H1 (cell line): ENCODE results near the gene ZAR1. TPM values are rescaled to one million over a fixed set of nuclear protein-coding genes. Genes with fewer than 3 reads are reported as not detected.

ENCODE experiments used
- CTCF ChIA-PET: fragments of 300-600 bp; sonication (Branson Sonifier 250); formaldehyde crosslinking; loops from one replicate; lab custom pipeline; 2021; ENCODE audit not compliant: partially characterized antibody; lab: Charles Lee
- POLR2A ChIA-PET: fragments of 300-600 bp; sonication (Branson Sonifier 250); formaldehyde crosslinking; loops from one replicate; lab custom pipeline; 2021; ENCODE audit warnings: inconsistent platforms; ENCODE audit not compliant: partially characterized antibody; lab: Charles Lee
- DNase-seq, 2 experiments: peaks; one replicate each; pipeline versions ENCODE4 v3.0.0 to v3.0.0-alpha.2; 2010 to 2022; ENCODE audit warnings: low spot score in 2 of 2, low read depth in 1 of 2, mixed read lengths in 1 of 2
- FAIRE-seq: peaks from 2 replicates; lab custom pipeline; 2011; peaks lifted over from hg19 to GRCh38; lab: Jason Lieb, UNC
- H2AFZ ChIP-seq: 2 replicates; pipeline ENCODE4 v1.8.1; 2012; ENCODE audit warnings: low read length, inconsistent platforms
- H2AK5ac ChIP-seq: 2 replicates; pipeline ENCODE4 v1.6.1; 2013; ENCODE audit warnings: low read depth, low read length
- H2BK120ac ChIP-seq: replicated peaks from 2 replicates; pipeline ENCODE3; 2013; ENCODE audit warnings: low read depth, low read length, inconsistent platforms
- H2BK12ac ChIP-seq: 2 replicates; pipeline ENCODE4 v1.6.1; 2013; ENCODE audit warnings: low read depth, low read length
- H2BK15ac ChIP-seq: 2 replicates; pipeline ENCODE4 v1.6.1; 2013; ENCODE audit warnings: low read length
- H2BK20ac ChIP-seq: 2 replicates; pipeline ENCODE4 v1.6.1; 2013; ENCODE audit warnings: low read length
- H2BK5ac ChIP-seq: 2 replicates; pipeline ENCODE4 v1.6.1; 2013; ENCODE audit warnings: low read depth, low read length
- H3K14ac ChIP-seq: 2 replicates; pipeline ENCODE4 v1.6.1; 2013; ENCODE audit warnings: inconsistent platforms; ENCODE audit not compliant: insufficient read length
- H3K18ac ChIP-seq: 2 replicates; pipeline ENCODE4 v1.6.1; 2013; ENCODE audit warnings: low read length; ENCODE audit errors: extremely low read depth
- H3K23ac ChIP-seq: 2 replicates; pipeline ENCODE4 v1.6.1; 2013; ENCODE audit warnings: inconsistent platforms; ENCODE audit not compliant: insufficient read length
- H3K23me2 ChIP-seq: 2 replicates; pipeline ENCODE4 v1.6.1; 2013; ENCODE audit warnings: low read depth, low read length
- H3K27ac ChIP-seq: 2 replicates; pipeline ENCODE4 v1.6.1; 2011; ENCODE audit warnings: low read depth, low read length, inconsistent platforms
- H3K27me3 ChIP-seq, 4 experiments: replicated peaks in 1 of 4; 1 replicate in 1 of 4; 2 replicates in 3 of 4; pipeline versions ENCODE4 v1.6.1 to v1.8.1; 2011 to 2013; ENCODE audit warnings: low read length in 3 of 4, mild to moderate bottlenecking in 3 of 4, inconsistent platforms in 2 of 4, mixed read lengths in 2 of 4, moderate library complexity in 1 of 4; ENCODE audit not compliant: control insufficient read depth in 3 of 4, insufficient read depth in 3 of 4; ENCODE audit errors: extremely low read depth in 1 of 4
- H3K36me3 ChIP-seq, 4 experiments: 2 replicates each; pipeline versions ENCODE4 v1.6.1 to v1.8.1; 2011 to 2013; ENCODE audit warnings: mild to moderate bottlenecking in 4 of 4, low read length in 3 of 4, moderate library complexity in 2 of 4, control low read depth in 1 of 4, inconsistent platforms in 1 of 4; ENCODE audit not compliant: insufficient read depth in 4 of 4, control insufficient read depth in 2 of 4
- H3K4ac ChIP-seq: replicated peaks from 2 replicates; pipeline ENCODE3; 2013; ENCODE audit warnings: low read length, low read depth, mixed read lengths, inconsistent platforms; ENCODE audit not compliant: insufficient read length
- H3K4me1 ChIP-seq, 4 experiments: replicated peaks in 1 of 4; 1 replicate in 1 of 4; 2 replicates in 3 of 4; pipeline versions ENCODE4 v1.6.1 to v1.8.1; 2011 to 2013; ENCODE audit warnings: low read length in 3 of 4, inconsistent platforms in 2 of 4, mixed read lengths in 1 of 4; ENCODE audit not compliant: insufficient read depth in 4 of 4, control insufficient read depth in 3 of 4
- H3K4me2 ChIP-seq, 2 experiments: 2 replicates each; pipeline versions ENCODE4 v1.6.1 to v1.8.1; 2011 to 2013; ENCODE audit warnings: low read depth in 2 of 2, low read length in 2 of 2, control low read depth in 1 of 2, inconsistent platforms in 1 of 2, mild to moderate bottlenecking in 1 of 2; ENCODE audit not compliant: insufficient read depth in 1 of 2
- H3K4me3 ChIP-seq, 4 experiments: fragments of 200-600, 300-600 bp in 1 of 4; sonication (generic), shearing (Covaris generic), sonication (Bioruptor Twin) in 1 of 4; 2 replicates each; pipeline versions ENCODE4 v1.5.1 to v1.8.1; 2011 to 2016; ENCODE audit warnings: low read length in 4 of 4, low read depth in 3 of 4, control low read depth in 2 of 4, inconsistent platforms in 2 of 4, mild to moderate bottlenecking in 2 of 4, mixed read lengths in 1 of 4, moderate library complexity in 1 of 4; ENCODE audit not compliant: insufficient read depth in 2 of 4; ENCODE audit errors: extremely low read depth in 1 of 4
- H3K56ac ChIP-seq: replicated peaks from 2 replicates; pipeline ENCODE3; 2013; ENCODE audit warnings: low read depth, mild to moderate bottlenecking, mixed read lengths, low read length, inconsistent platforms; ENCODE audit not compliant: insufficient read length
- H3K79me1 ChIP-seq: 2 replicates; pipeline ENCODE4 v1.6.1; 2013; ENCODE audit warnings: low read depth, low read length, control low read depth
- H3K79me2 ChIP-seq, 2 experiments: 2 replicates each; pipeline versions ENCODE4 v1.6.1 to v1.8.1; 2012 to 2013; ENCODE audit warnings: low read length in 2 of 2, mild to moderate bottlenecking in 2 of 2, inconsistent platforms in 1 of 2; ENCODE audit not compliant: insufficient read depth in 2 of 2, control insufficient read depth in 1 of 2
- H3K9ac ChIP-seq, 4 experiments: replicated peaks in 1 of 4; 1 replicate in 1 of 4; 2 replicates in 3 of 4; pipeline versions ENCODE4 v1.6.1 to v1.8.1; 2011 to 2013; ENCODE audit warnings: low read depth in 3 of 4, low read length in 3 of 4, control low read depth in 2 of 4, mild to moderate bottlenecking in 2 of 4, moderate library complexity in 2 of 4, inconsistent platforms in 1 of 4; ENCODE audit errors: extremely low read depth in 1 of 4
- H3K9me3 ChIP-seq, 2 experiments: 2 replicates each; pipeline versions ENCODE4 v1.6.1 to v1.8.1; 2012 to 2013; ENCODE audit warnings: mild to moderate bottlenecking in 2 of 2, moderate library complexity in 2 of 2, control low read depth in 1 of 2, inconsistent platforms in 1 of 2, low read depth in 1 of 2, low read length in 1 of 2, mixed read lengths in 1 of 2; ENCODE audit not compliant: insufficient read depth in 2 of 2
- H4K20me1 ChIP-seq, 2 experiments: replicated peaks in 1 of 2; 2 replicates each; pipeline versions ENCODE3 to v1.8.1; 2011 to 2013; ENCODE audit warnings: inconsistent platforms in 2 of 2, low read length in 2 of 2, mild to moderate bottlenecking in 1 of 2; ENCODE audit not compliant: insufficient read depth in 2 of 2, control insufficient read depth in 1 of 2
- H4K5ac ChIP-seq: 2 replicates; pipeline ENCODE4 v1.6.1; 2013; ENCODE audit warnings: low read length, low read depth, mixed read lengths, inconsistent platforms; ENCODE audit not compliant: insufficient read length
- H4K8ac ChIP-seq: 2 replicates; pipeline ENCODE4 v1.8.0; 2013; ENCODE audit warnings: mild to moderate bottlenecking, moderate library complexity, low read length, inconsistent platforms; ENCODE audit not compliant: insufficient read depth; ENCODE audit errors: extremely low read depth
- H4K91ac ChIP-seq: replicated peaks from 2 replicates; pipeline ENCODE3; 2013; ENCODE audit warnings: low read length, mixed read lengths, inconsistent platforms; ENCODE audit not compliant: insufficient read length
- CBX5 ChIP-seq: fragments of 300-800, 300-1000 bp; sonication (generic); IDR thresholded peaks from 2 replicates; pipeline ENCODE4 v1.7.1; 2016; ENCODE audit warnings: antibody characterized with exemption, low read length, low read depth
- CBX8 ChIP-seq: fragments of 300-800, 300-1000 bp; sonication (generic); IDR thresholded peaks from 2 replicates; pipeline ENCODE4 v1.7.1; 2016; ENCODE audit warnings: low read depth, low read length, borderline replicate concordance
- CHD1 ChIP-seq: IDR thresholded peaks from 2 replicates; pipeline ENCODE4 v1.6.1; 2012; ENCODE audit warnings: low read depth, low read length, improper control_type of control experiment
- HDAC6 ChIP-seq: IDR thresholded peaks from one replicate; pipeline ENCODE4 v1.7.1; 2012; ENCODE audit warnings: low read depth, mild to moderate bottlenecking, inconsistent platforms, low read length, moderate library complexity
- KDM1A ChIP-seq: fragments of 200-600, 300-600 bp; sonication (generic); IDR thresholded peaks from 2 replicates; pipeline ENCODE4 v1.7.1; 2016; ENCODE audit warnings: mild to moderate bottlenecking, low read length, borderline replicate concordance
- WGBS, 2 experiments: shearing (Covaris generic) in 1 of 2; methylation state at CpG; one replicate each; pipeline versions ENCODE4 v1.1.6 to v1.1.7; 2013 to 2015; ENCODE audit warnings: low lambda C conversion rate in 2 of 2, mixed read lengths in 2 of 2, inconsistent platforms in 1 of 2, low coverage in 1 of 2, missing lambda C conversion rate in 1 of 2; ENCODE audit not compliant: insufficient replicate concordance in 2 of 2, insufficient coverage in 1 of 2, insufficient read length in 1 of 2; ENCODE audit errors: extremely low coverage in 1 of 2, missing lambda C conversion rate in 1 of 2; 5-methylcytosine and 5-hydroxymethylcytosine counted together
- polyA plus RNA-seq, 7 experiments: library from polyadenylated mRNA; depleted of rRNA in 3 of 7; stranded (reverse) in 5 of 7; unstranded in 2 of 7; fragments of >200 nt in 5 of 7; fragments of 200-250 nt in 2 of 7; gene quantifications; 1 replicate in 5 of 7; 2 replicates in 1 of 7; 4 replicates in 1 of 7; pipeline versions ENCODE4 v1.2.1 to v1.2.3, GENCODE V29; 2011 to 2013; ENCODE audit warnings: missing spikeins in 2 of 7, mixed read lengths in 2 of 7
- total RNA-seq: library from RNA; stranded (reverse); fragmentation: NEBNext Ultra II Directional; extraction: Animal tissue kit (Norgen Biotek cat#: 25700); gene quantifications from 2 replicates; pipeline ENCODE4 v1.2.1, GENCODE V29; 2021

The ZAR1 gene
- total and polyA plus RNA-seq, 2 of the 8 experiments (the other 6 are each of a cell fraction or from before 2014, with no cell fraction given), result 0.33 to 0.78 TPM

DNA sequence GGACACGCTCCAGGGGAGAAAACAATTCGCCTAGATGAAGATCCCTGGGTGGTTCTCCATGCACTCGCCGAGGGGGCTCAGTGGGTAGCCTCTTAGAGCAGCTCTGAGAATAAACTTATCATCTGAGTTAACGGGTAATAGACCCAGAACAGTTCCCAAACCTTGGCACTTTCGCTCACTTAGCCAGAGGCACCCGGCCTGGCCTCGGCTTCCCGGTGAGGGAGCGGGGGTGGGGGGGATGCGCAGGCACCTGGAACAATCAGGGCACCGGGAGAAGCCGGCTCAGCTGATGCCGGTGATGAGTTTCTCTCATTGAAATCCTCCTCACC lies 405 bp upstream of the ZAR1 start:
- DNase-seq (peak in 1 of 2 experiments; percentile 59), FAIRE-seq (no peak)
- 8% methylated on average over 14 of the region's 14 CpGs; no CpG with 5 or more reads in 1 of the 2 experiments for WGBS, 2 experiments
- Histone ChIP-seq H4K8ac (0 out of 2 replicates have a peak overlapping the region, but pooled peaks have one; percentile 92), H3K23ac (no peak overlapping the region), H3K79me2 (no peaks in the 10 kb centered on the region), H3K4me1 (peaks cover 0 to 3% (median under 1%) of the 10 kb centered on the region in 4 experiments; a peak in 5 of 7 replicates), H3K23me2 (peaks cover 3% of the 10 kb centered on the region; the same call in 1 of the 2 replicates), H3K4me3 (peak overlapping the region; percentile 22 to 72 (median 48)), H3K56ac (no peak overlapping the region), H3K4me2 (peak overlapping the region; percentile 54 to 79), H2BK120ac (no peak overlapping the region), H3K79me1 (no peaks in the 10 kb centered on the region), H2AFZ (peak overlapping the region; percentile 57; the same call in 1 of the 2 replicates), H3K27ac (no peak overlapping the region), H4K5ac (no peak overlapping the region), H3K9ac (no peak overlapping the region), H2BK5ac (no peak overlapping the region), H2AK5ac (no peak overlapping the region), H2BK15ac (no peak overlapping the region), H3K9me3 (no peaks in the 10 kb centered on the region), H3K27me3 (peaks cover 22 to 54% (median 43%) of the 10 kb centered on the region in 4 experiments), H2BK20ac (no peak overlapping the region), H4K91ac (no peak overlapping the region), H3K36me3 (peaks cover 0 to 8% (median 0%) of the 10 kb centered on the region in 4 experiments; a peak in 1 of 8 replicates), H3K4ac (no peak overlapping the region), H4K20me1 (no peaks in the 10 kb centered on the region), H3K14ac (no peak overlapping the region), H2BK12ac (no peak overlapping the region), H3K18ac (no peak overlapping the region)
- POLR2A ChIA-PET, result no interaction called here
- TF ChIP-seq CHD1 (no peak), CBX5 (no peak), CBX8 (no peak), KDM1A (peak; percentile 55; the same call in 1 of the 2 replicates), HDAC6 (no peak)
- CTCF ChIA-PET, result interaction anchor here (0.7 kb wide), 1 partner anchor 58 kb away, joined by 3 read pairs; no protein-coding TSS in a partner anchor
